ENCODE measurements around the gene CCBE1.
"Not testable (repeated sequence)": the region's sequence is repeated elsewhere in the genome, so short reads cannot be mapped to it uniquely, and the experiment has no call there.

The CCBE1 gene

DNA sequence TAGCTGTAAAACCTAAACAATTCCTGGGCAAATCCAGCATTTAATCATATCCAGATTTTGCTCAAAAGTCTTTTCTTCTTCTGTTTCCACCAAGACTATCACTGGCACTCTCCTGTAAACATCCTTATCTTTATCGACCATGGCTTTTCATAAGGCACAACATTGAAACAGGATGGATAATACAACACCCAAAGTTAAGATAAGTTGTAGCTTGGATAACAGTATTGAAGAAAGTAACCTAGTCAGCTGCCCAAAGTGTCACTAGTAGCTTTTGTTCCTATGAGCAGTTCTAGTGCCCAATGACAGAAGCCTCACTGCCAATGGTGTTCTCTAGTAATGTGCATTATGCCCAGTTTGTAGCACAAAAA is 22.3 kb downstream of the CCBE1 start:
- TF ChIP-seq, protein P1, sequence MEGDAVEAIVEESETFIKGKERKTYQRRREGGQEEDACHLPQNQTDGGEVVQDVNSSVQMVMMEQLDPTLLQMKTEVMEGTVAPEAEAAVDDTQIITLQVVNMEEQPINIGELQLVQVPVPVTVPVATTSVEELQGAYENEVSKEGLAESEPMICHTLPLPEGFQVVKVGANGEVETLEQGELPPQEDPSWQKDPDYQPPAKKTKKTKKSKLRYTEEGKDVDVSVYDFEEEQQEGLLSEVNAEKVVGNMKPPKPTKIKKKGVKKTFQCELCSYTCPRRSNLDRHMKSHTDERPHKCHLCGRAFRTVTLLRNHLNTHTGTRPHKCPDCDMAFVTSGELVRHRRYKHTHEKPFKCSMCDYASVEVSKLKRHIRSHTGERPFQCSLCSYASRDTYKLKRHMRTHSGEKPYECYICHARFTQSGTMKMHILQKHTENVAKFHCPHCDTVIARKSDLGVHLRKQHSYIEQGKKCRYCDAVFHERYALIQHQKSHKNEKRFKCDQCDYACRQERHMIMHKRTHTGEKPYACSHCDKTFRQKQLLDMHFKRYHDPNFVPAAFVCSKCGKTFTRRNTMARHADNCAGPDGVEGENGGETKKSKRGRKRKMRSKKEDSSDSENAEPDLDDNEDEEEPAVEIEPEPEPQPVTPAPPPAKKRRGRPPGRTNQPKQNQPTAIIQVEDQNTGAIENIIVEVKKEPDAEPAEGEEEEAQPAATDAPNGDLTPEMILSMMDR (IDR thresholded peaks at IDR 0.05; ENCODE audit: insufficient read depth, low read depth, low read length, missing control alignments), result no peak
- DNase-seq (ENCODE audit: low read depth), result no peak
- no peak overlapping the region for H3K4me3 ChIP-seq (ENCODE audit: low read depth, low read length)

DNA sequence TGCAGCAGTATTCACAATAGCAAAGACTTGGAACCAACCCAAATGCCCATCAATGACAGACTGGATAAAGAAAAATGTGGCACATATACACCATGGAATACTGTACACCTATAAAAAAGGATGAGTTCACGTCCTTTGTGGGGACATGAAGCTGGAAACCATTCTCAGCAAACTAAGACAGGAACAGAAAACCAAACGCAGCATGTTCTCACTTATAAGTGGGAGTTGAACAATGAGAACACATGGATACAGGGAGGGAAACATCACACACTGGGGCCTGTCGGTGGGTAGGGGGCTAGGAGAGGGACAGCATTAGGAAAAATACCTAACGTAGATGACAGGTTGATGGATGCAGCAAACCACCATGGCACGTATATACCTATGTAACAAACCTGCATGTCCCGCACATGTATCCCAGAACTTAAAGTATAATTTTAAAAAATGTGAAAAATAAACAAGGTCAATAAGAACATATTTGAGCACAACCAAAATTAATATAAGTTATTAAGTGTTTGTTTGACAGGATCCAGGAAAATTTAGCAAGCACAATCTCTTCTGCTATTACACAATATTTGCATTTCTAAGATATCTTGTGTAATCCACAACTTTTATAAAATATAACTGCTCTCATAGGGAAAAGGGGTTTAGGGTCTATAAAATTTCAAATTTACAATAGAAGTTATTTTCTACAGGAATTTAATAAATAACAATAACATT is 22.9 kb downstream of the CCBE1 start:
- TF ChIP-seq, protein P1 (IDR thresholded peaks at IDR 0.05; ENCODE audit: insufficient read depth, low read depth, low read length, missing control alignments), result no peak
- H3K4me3 ChIP-seq (ENCODE audit: low read depth, low read length), result no peak overlapping the region
- no peak for DNase-seq (ENCODE audit: low read depth)

DNA sequence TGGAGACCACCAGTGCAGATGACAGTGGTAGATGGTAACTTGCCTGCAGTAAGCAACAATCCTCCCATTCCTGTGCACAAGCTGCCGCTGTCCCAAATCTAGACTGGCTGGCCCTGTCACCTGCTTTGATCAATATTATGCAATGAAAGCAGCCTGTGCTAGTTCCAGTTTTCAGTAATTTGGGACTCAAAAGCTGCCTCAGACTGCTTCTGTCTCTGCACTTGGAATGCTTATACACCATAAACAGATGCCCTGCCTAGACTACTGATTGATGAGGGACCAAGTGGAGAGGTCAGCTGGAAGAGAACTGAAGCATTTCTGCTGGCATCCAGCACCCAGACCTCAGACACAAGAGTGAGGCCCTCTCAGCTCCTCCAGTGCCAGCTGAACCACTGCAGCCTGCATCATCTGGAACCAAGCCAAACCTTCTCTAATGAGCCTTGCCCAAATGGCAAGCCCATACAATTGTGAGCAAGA is 24.9 kb downstream of the CCBE1 start:
- TF ChIP-seq, protein P1 (IDR thresholded peaks at IDR 0.05; ENCODE audit: insufficient read depth, low read depth, low read length, missing control alignments), result no peak
- DNase-seq (ENCODE audit: low read depth), result no peak
- H3K4me3 ChIP-seq (ENCODE audit: low read depth, low read length), result no peak overlapping the region

DNA sequence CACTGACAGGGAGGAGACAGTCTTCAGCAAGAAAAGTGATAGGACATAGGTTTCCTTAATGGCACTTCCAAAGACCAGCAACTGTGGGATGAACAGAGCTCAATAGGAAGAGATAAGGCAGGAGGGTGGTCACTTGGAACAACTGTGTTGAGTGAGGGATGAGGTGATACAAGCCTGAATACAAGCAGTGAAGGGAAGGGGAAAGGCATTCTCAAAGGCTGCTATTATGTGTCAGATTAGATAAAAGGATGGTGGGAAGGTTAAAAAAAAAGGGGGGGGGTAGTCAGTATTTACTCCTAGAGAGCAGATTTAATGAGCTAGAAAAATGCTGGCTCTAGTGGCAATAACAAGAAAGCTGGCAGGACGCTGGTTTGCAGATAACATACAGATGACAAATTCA is 25.7 kb downstream of the CCBE1 start:
- TF ChIP-seq, protein P1 (IDR thresholded peaks at IDR 0.05; ENCODE audit: insufficient read depth, low read depth, low read length, missing control alignments), result no peak
- no peak overlapping the region for H3K4me3 ChIP-seq (ENCODE audit: low read depth, low read length)
- DNase-seq (ENCODE audit: low read depth), result no peak

DNA sequence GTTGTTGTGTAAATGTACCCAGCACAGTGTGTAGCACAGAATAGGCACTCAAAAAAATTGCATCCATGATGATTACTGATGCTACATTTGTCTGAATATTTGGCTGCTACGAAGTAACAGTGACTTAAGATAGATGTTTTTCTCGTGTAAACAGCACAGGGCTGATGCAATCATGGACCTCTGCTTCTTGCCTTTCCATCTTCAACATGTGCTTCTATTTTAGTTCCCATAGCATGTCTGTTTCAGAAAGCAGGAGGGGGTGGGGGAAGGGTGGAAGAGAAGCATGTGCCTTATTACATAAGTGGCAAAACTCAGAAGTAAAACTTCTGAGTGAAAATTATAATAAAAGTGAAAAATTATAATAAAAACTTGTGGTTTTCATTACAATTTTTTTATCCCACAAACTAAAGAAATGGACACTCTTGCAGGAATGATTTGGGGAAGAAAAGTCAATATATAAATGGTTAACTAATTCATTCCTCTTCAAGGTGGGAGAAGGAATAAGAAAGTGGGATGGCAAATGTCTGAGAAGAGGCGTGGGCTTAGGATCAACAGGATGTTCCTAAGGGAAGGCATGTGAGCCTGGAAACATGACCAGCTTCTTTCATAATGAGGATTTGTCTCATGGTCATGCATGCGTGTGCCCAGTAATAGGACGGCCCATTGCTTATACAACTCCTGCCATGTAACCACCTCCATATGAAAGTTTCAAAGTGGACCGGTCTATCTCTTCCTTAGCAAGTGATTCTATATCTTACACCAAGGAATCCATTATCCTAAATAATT is 27.2 kb downstream of the CCBE1 start:
- no peak for DNase-seq (ENCODE audit: low read depth)
- TF ChIP-seq, protein P1 (IDR thresholded peaks at IDR 0.05; ENCODE audit: insufficient read depth, low read depth, low read length, missing control alignments), result no peak
- no peak overlapping the region for H3K4me3 ChIP-seq (ENCODE audit: low read depth, low read length)

DNA sequence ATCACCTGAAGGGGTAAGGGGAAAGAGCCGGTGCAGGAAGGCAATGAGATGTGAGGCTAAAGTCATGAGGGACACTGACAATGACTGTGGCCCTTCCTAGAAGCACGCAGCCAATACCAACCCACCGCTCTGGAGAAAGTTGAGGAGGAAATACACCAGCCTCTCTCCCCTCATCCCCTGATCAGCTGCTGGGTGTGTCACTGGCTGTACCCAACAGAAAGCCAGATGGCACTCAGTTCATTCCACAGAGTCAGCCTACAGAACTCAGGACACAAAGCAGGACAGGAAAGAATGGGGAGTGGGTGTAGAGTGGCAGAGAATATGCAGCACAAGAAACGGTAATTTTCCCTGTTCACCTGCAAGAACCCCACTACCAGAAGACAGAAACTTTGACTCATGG is 29.7 kb downstream of the CCBE1 start:
- H3K4me3 ChIP-seq (ENCODE audit: low read depth, low read length), result no peak overlapping the region
- no peak for DNase-seq (ENCODE audit: low read depth)
- TF ChIP-seq, protein P1 (IDR thresholded peaks at IDR 0.05; ENCODE audit: insufficient read depth, low read depth, low read length, missing control alignments), result no peak

DNA sequence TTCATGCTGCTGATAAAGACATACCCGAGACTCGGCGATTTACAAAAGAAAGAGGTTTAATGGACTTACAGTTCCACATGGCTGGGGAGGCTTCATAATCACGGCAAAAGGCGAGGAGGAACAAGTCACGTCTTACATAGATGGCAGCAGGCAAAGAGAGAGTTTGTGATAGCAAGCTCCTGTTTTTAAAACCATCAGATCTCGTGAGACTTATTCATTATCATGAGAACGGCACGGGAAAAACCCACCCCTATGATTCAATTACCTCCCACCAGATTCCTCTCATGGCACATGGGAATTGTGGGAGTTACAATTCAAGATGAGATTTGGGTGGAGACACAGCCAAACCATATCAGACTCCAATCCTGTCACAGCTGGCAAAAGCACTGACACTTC is 31.2 kb downstream of the CCBE1 start:
- not testable (repeated sequence) for H3K4me3 ChIP-seq (ENCODE audit: low read depth, low read length); DNase-seq (ENCODE audit: low read depth)

Measured in GM12865 (cell line).